ENCODE data around the gene GSTP1.
A peak's percentile ranks its signal among the peaks of the same experiment; 100 is the strongest.

Gene GSTP1

GRCh38 chr11:67630943-67631331 lies 47.3 kb downstream of the GSTP1 start:
- Histone ChIP-seq H3K27ac (peak overlapping the region; percentile 60 to 98), H3K4me3 (peak overlapping the region; percentile 72)
- DNase-seq (ENCODE audit: low spot score): no peak
- TF ChIP-seq CTCF (IDR thresholded peaks at IDR 0.05): no peak

GRCh38 chr11:67631411-67631810 lies 47.8 kb downstream of the GSTP1 start:
- DNase-seq (ENCODE audit: low spot score): peak; percentile 66
- TF ChIP-seq CTCF (IDR thresholded peaks at IDR 0.05): no peak
- Histone ChIP-seq H3K4me3 (no peak overlapping the region), H3K27ac (peak overlapping the region in 1 of 2 donors; percentile 98)

GRCh38 chr11:67631853-67632174 lies 48.2 kb downstream of the GSTP1 start:
- no peak overlapping the region for H3K27ac ChIP-seq
- no peak for TF ChIP-seq CTCF (IDR thresholded peaks at IDR 0.05)

GRCh38 chr11:67632175-67632981 lies 48.8 kb downstream of the GSTP1 start:
- DNase-seq (ENCODE audit: low spot score): peak; percentile 65
- H3K4me3 ChIP-seq: no peak overlapping the region
- TF ChIP-seq CTCF (IDR thresholded peaks at IDR 0.05): no peak
- H3K27ac ChIP-seq: no peak overlapping the region

More at GRCh38 chr11:67631853-67632174, 48.2 kb downstream of the GSTP1 start:
- H3K4me3 ChIP-seq: no peak overlapping the region
- peak; percentile 70 for DNase-seq (ENCODE audit: low spot score)

- no peak for DNase-seq (ENCODE audit: low spot score)
- no peak overlapping the region for H3K27ac ChIP-seq
- TF ChIP-seq CTCF (IDR thresholded peaks at IDR 0.05): no peak
- no peak overlapping the region for H3K4me3 ChIP-seq
Observed at GRCh38 chr11:67632982-67633755, 49.6 kb downstream of the GSTP1 start.

DNA sequence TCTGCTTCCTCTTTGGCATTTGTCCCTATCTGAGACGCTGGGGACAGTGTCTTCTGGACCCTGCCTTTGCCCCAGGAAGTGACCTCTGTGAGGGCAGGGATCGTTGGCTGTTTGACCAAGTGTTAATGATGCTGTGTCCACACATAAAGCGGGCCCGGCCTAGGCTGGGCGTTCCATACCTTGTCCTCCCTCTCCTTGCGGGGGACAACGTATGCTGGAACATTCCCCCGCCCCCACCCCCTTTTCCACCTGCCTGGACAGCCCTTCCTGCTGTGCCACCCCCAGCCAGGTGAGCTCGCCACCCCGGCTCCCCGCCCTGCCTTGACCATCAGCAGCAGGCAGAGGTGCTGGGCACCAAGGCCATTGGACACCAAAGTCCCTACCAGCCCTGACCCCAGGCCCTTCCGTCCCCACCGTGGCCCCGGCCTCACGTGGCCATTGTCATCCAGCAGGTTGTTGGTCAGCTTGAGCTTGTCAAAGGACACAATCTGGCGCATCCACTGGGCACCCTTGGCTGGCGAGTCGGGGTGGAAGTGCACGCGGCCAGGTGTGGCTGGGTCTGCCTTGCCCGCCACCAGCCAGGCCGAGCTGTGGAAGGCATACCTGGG lies 50.2 kb downstream of the GSTP1 start:
- no peak for DNase-seq (ENCODE audit: low spot score)
- no peak overlapping the region for H3K4me3 ChIP-seq
- no peak for TF ChIP-seq CTCF (IDR thresholded peaks at IDR 0.05)
- no peak overlapping the region for H3K27ac ChIP-seq

Data from coronary artery (tissue), 2 donors.